ENCODE measurements around the gene CDK5RAP1. TPM values are rescaled to one million over a fixed set of nuclear protein-coding genes. Genes with fewer than 3 reads are reported as not detected.

The CDK5RAP1 gene
- total RNA-seq, 2 experiments from 2014 or later, result 32.1 to 49.4 TPM

DNA sequence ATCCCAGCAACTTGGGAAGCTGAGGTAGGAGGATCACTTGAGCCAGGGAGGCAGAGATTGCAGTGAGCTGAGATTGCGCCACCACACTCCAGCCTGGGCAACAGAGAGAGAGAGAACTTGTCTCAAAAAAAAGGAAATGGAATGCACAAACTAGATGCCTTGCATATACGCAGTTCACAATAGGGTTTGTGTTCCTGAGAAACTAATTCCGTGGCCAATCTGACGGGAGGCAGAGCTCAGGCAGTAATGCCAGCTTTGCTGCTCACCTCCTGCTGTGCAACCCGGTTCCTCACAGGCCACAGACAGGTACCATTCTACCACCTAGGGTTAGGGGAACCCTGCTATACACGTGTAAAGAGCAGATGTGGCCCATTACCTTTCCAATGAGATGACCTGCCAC, 1.4 kb downstream of the CDK5RAP1 start:
- H3K36me3 ChIP-seq (ENCODE audit: insufficient read depth, low read length), result peaks cover 47% of the 10 kb centered on the region
- POLR2A ChIA-PET, result interaction anchor here (1.6 kb wide), 1 partner anchor 11 kb away, joined by 3 read pairs; no protein-coding TSS in a partner anchor
- H3K4me2 ChIP-seq (ENCODE audit: low read length), result peak overlapping the region; percentile 80
- H3K4me3 ChIP-seq (ENCODE audit: low read depth, low read length, poor library complexity, severe bottlenecking), result peak overlapping the region; percentile 94
- H3K9me3 ChIP-seq (ENCODE audit: low read length), result no peaks in the 10 kb centered on the region
- BruUV-seq (replicated peaks), result no TSS peak
- H3K79me2 ChIP-seq (ENCODE audit: insufficient read depth, low read depth, low read length), result peaks cover 65% of the 10 kb centered on the region
- CTCF ChIA-PET (ENCODE audit: unreplicated experiment), result no interaction called here
- 0 out of 2 replicates have a peak, but pooled peaks cover 7% of the 10 kb centered on the region for H4K20me1 ChIP-seq (ENCODE audit: insufficient read depth, low read length)
- TF ChIP-seq, protein P1, sequence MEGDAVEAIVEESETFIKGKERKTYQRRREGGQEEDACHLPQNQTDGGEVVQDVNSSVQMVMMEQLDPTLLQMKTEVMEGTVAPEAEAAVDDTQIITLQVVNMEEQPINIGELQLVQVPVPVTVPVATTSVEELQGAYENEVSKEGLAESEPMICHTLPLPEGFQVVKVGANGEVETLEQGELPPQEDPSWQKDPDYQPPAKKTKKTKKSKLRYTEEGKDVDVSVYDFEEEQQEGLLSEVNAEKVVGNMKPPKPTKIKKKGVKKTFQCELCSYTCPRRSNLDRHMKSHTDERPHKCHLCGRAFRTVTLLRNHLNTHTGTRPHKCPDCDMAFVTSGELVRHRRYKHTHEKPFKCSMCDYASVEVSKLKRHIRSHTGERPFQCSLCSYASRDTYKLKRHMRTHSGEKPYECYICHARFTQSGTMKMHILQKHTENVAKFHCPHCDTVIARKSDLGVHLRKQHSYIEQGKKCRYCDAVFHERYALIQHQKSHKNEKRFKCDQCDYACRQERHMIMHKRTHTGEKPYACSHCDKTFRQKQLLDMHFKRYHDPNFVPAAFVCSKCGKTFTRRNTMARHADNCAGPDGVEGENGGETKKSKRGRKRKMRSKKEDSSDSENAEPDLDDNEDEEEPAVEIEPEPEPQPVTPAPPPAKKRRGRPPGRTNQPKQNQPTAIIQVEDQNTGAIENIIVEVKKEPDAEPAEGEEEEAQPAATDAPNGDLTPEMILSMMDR (conservative IDR thresholded peaks at IDR 0.05; ENCODE audit: low read length), result no peak
- no peak for TF ChIP-seq EZH2phosphoT487 (IDR thresholded peaks at IDR 0.05; ENCODE audit: borderline replicate concordance, low read depth, low read length)
- intact Hi-C loops (cut with micrococcal nuclease; ENCODE audit: unreplicated experiment), result loop anchor here (5.0 kb wide), 2 partner anchors 252 to 267 kb away; partner anchors contain the start of gene ACTL10
- no peak overlapping the region for H2AFZ ChIP-seq (ENCODE audit: low read length)
- H3K9me2 ChIP-seq (ENCODE audit: insufficient read depth, low read length), result no peaks in the 10 kb centered on the region
- H3K4me1 ChIP-seq (ENCODE audit: insufficient read depth, low read length, poor library complexity, severe bottlenecking), result peaks cover 32% of the 10 kb centered on the region
- no peak overlapping the region for H3K27ac ChIP-seq (ENCODE audit: low read depth, low read length, poor library complexity, severe bottlenecking)
- no peak for DNase-seq (ENCODE audit: low spot score)

DNA sequence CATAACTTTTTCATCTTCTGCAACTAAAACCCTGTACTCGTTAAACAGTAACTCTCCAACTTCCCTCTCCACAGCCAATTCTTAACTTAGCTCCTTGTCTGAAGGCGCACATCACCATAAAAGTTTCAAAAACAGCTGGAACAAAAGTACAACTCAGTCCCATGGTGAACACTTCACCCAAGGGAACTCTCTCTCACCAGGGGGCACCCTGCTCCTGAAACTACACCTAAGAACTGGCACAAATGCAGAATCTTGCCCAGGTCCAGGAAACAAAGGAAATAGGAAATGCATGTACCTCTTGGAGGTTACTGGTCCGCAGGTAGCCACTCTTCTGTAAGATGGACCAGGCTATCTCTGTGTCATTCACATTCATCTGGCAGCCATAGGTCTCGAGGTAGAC, 6.6 kb downstream of the CDK5RAP1 start:
- Histone ChIP-seq H4K20me1 (ENCODE audit: insufficient read depth, low read length) (no peaks in the 10 kb centered on the region), H3K4me1 (ENCODE audit: insufficient read depth, low read length, poor library complexity, severe bottlenecking) (peaks cover 12% of the 10 kb centered on the region), H3K27ac (ENCODE audit: low read depth, low read length, poor library complexity, severe bottlenecking) (no peak overlapping the region), H3K9me2 (ENCODE audit: insufficient read depth, low read length) (no peaks in the 10 kb centered on the region), H3K4me3 (ENCODE audit: low read depth, low read length, poor library complexity, severe bottlenecking) (no peak overlapping the region), H3K4me2 (ENCODE audit: low read length) (no peak overlapping the region), H3K36me3 (ENCODE audit: insufficient read depth, low read length) (peaks cover 91% of the 10 kb centered on the region), H3K79me2 (ENCODE audit: insufficient read depth, low read depth, low read length) (peaks cover 41% of the 10 kb centered on the region), H3K9me3 (ENCODE audit: low read length) (no peaks in the 10 kb centered on the region), H2AFZ (ENCODE audit: low read length) (no peak overlapping the region)
- ChIA-PET POLR2A (interaction anchor here (1.3 kb wide), 1 partner anchor 9 kb away, joined by 6 read pairs; no protein-coding TSS in a partner anchor), CTCF (ENCODE audit: unreplicated experiment) (interaction anchor here (0.6 kb wide), 1 partner anchor 50 kb away, joined by 4 read pairs; no protein-coding TSS in a partner anchor)
- BruUV-seq (replicated peaks), result no TSS peak
- DNase-seq (ENCODE audit: low spot score), result no peak
- TF ChIP-seq EZH2phosphoT487 (IDR thresholded peaks at IDR 0.05; ENCODE audit: borderline replicate concordance, low read depth, low read length), result no peak
- TF ChIP-seq, protein P1 (conservative IDR thresholded peaks at IDR 0.05; ENCODE audit: low read length), result peak; percentile 70
- intact Hi-C loops (cut with micrococcal nuclease; ENCODE audit: unreplicated experiment), result no loop called here

DNA sequence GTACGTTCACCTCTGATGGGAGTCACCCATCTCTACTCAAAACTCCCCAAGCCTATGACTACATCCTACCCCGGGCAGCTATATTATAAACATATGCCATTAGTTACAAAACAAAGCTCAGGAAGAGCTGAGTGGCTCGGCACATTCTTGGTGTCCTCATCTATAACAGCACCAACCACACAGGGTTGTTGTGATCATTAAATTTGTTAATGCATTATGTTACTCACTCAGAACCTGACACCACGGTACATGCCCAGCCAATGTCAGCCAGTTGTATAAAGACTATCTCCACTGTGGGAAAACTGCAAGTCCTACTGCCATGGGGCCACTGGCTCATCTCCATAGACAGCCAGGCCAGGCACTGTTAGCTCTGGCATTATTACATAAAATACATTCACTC, 7.7 kb downstream of the CDK5RAP1 start:
- no peak overlapping the region for H3K4me3 ChIP-seq (ENCODE audit: low read depth, low read length, poor library complexity, severe bottlenecking)
- no peak overlapping the region for H3K4me2 ChIP-seq (ENCODE audit: low read length)
- CTCF ChIA-PET (ENCODE audit: unreplicated experiment), result no interaction called here
- POLR2A ChIA-PET, result no interaction called here
- intact Hi-C loops (cut with micrococcal nuclease; ENCODE audit: unreplicated experiment), result no loop called here
- peaks cover 4% of the 10 kb centered on the region for H3K4me1 ChIP-seq (ENCODE audit: insufficient read depth, low read length, poor library complexity, severe bottlenecking)
- no peak for TF ChIP-seq EZH2phosphoT487 (IDR thresholded peaks at IDR 0.05; ENCODE audit: borderline replicate concordance, low read depth, low read length)
- TF ChIP-seq, protein P1 (conservative IDR thresholded peaks at IDR 0.05; ENCODE audit: low read length), result no peak
- no peak for DNase-seq (ENCODE audit: low spot score)
- H3K36me3 ChIP-seq (ENCODE audit: insufficient read depth, low read length), result peaks cover 91% of the 10 kb centered on the region
- no peak overlapping the region for H2AFZ ChIP-seq (ENCODE audit: low read length)
- H3K27ac ChIP-seq (ENCODE audit: low read depth, low read length, poor library complexity, severe bottlenecking), result no peak overlapping the region
- no TSS peak for BruUV-seq (replicated peaks)
- peaks cover 30% of the 10 kb centered on the region for H3K79me2 ChIP-seq (ENCODE audit: insufficient read depth, low read depth, low read length)
- no peaks in the 10 kb centered on the region for H3K9me2 ChIP-seq (ENCODE audit: insufficient read depth, low read length)
- H4K20me1 ChIP-seq (ENCODE audit: insufficient read depth, low read length), result no peaks in the 10 kb centered on the region
- H3K9me3 ChIP-seq (ENCODE audit: low read length), result no peaks in the 10 kb centered on the region
